ENCODE data around the gene CPB1.

CPB1 gene

DNA sequence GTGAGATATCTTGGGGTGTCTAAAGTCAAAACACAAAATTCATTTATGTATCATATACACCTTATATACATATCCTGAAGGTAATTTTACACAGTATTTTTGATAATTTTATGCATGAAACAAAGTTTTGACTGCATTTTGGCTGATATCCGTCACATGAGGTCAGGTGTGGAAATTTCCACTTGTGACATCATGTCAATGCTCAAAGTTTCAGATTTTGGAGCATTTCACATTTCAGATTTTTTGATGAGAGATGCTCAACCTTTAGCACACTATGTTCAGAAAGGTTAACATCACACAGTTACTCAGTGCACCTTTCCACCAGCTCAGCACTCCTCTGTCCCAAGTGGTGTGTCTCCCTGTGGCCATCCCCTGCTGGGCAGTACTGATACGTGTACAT, 37.7 kb upstream of the CPB1 start:
- Histone ChIP-seq H3K4me1 (ENCODE audit: low read depth, poor library complexity, severe bottlenecking) (no peaks in the 10 kb centered on the region), H3K36me3 (ENCODE audit: insufficient read depth) (no peaks in the 10 kb centered on the region), H3K27me3 (ENCODE audit: insufficient read depth, low read depth) (no peaks in the 10 kb centered on the region), H3K4me2 (no peak overlapping the region), H3K79me2 (ENCODE audit: insufficient read depth, low read depth) (no peaks in the 10 kb centered on the region), H3K4me3 (IDR thresholded peaks at IDR 0.05; ENCODE audit: insufficient read depth, low read depth, low read length) (no peak overlapping the region), H3K9ac (no peak overlapping the region), H4K20me1 (ENCODE audit: insufficient read depth) (no peaks in the 10 kb centered on the region), H3K27ac (no peak overlapping the region), H2AFZ (ENCODE audit: low read depth) (no peak overlapping the region)
- TF ChIP-seq, protein P1, sequence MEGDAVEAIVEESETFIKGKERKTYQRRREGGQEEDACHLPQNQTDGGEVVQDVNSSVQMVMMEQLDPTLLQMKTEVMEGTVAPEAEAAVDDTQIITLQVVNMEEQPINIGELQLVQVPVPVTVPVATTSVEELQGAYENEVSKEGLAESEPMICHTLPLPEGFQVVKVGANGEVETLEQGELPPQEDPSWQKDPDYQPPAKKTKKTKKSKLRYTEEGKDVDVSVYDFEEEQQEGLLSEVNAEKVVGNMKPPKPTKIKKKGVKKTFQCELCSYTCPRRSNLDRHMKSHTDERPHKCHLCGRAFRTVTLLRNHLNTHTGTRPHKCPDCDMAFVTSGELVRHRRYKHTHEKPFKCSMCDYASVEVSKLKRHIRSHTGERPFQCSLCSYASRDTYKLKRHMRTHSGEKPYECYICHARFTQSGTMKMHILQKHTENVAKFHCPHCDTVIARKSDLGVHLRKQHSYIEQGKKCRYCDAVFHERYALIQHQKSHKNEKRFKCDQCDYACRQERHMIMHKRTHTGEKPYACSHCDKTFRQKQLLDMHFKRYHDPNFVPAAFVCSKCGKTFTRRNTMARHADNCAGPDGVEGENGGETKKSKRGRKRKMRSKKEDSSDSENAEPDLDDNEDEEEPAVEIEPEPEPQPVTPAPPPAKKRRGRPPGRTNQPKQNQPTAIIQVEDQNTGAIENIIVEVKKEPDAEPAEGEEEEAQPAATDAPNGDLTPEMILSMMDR (conservative IDR thresholded peaks at IDR 0.05; ENCODE audit: low read depth, low read length), result no peak

DNA sequence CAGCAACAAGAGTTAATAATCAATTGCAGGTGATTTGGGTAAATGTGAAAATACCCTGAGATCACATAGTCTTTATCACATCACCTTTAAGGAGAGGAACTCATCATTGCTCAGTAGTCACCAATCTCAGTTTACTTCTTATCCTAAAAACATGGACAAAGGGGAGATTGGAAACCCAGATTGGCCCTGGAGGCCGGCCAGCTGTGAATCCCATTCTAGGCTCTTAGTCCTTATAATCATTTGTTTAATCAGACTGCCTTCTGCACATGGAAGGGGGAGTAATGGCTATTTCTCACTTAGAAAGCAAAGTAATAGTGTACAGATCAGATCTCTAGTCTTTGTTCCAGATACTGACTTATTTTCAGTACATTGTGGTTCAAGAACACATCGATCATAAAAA, 37.2 kb upstream of the CPB1 start:
- Histone ChIP-seq H3K4me3 (IDR thresholded peaks at IDR 0.05; ENCODE audit: insufficient read depth, low read depth, low read length) (no peak overlapping the region), H2AFZ (ENCODE audit: low read depth) (no peak overlapping the region), H3K9ac (no peak overlapping the region), H3K4me2 (no peak overlapping the region), H3K36me3 (ENCODE audit: insufficient read depth) (no peaks in the 10 kb centered on the region), H3K79me2 (ENCODE audit: insufficient read depth, low read depth) (no peaks in the 10 kb centered on the region), H3K27ac (no peak overlapping the region), H3K4me1 (ENCODE audit: low read depth, poor library complexity, severe bottlenecking) (no peaks in the 10 kb centered on the region), H4K20me1 (ENCODE audit: insufficient read depth) (no peaks in the 10 kb centered on the region), H3K27me3 (ENCODE audit: insufficient read depth, low read depth) (no peaks in the 10 kb centered on the region)
- TF ChIP-seq, protein P1 (conservative IDR thresholded peaks at IDR 0.05; ENCODE audit: low read depth, low read length), result no peak

DNA sequence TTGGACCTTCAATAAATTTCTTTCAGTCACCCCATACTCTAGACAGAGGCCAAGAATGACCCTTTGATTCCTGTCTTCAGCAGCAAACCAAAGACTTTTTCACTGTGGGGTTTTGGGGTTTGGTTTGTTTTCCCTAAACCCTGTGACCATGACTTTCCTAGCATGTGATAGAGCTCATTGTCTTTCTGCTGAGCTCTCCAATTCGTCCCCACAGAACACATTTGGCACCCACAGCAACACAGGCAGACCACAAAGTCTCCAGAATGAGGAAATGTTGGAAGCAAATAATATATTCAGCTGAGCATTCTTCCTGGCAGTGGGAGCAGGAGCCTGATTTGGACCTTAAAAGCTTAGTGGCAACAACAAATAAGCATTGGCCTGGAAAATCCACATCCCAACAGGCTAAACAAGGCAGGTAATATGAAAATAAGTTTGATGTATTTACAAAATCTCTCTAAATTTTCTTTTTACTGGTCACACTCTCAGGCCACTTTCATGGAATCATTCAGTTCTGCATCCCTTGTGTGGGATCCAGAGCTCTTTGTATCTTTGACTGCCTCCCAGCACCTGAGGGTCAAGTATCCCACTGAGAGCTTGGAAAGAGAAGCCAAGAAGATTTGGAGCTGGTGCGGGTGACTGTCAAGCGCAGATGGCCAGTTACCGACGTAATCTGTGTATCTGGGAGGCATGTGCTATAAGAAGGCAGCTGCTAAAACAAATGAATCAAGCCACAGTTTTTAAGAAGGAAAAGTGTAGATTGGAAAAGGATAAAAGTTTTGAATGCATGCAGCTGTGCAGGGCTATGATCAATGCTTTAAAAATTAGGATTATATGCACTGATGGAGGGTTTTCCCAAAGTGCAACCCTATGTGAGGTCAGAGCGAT, 36.5 kb upstream of the CPB1 start:
- Histone ChIP-seq H4K20me1 (ENCODE audit: insufficient read depth) (no peaks in the 10 kb centered on the region), H3K9ac (no peak overlapping the region), H3K79me2 (ENCODE audit: insufficient read depth, low read depth) (no peaks in the 10 kb centered on the region), H3K27ac (no peak overlapping the region), H3K27me3 (ENCODE audit: insufficient read depth, low read depth) (no peaks in the 10 kb centered on the region), H3K4me2 (no peak overlapping the region), H3K4me3 (IDR thresholded peaks at IDR 0.05; ENCODE audit: insufficient read depth, low read depth, low read length) (no peak overlapping the region), H2AFZ (ENCODE audit: low read depth) (no peak overlapping the region), H3K36me3 (ENCODE audit: insufficient read depth) (no peaks in the 10 kb centered on the region), H3K4me1 (ENCODE audit: low read depth, poor library complexity, severe bottlenecking) (no peaks in the 10 kb centered on the region)
- TF ChIP-seq, protein P1 (conservative IDR thresholded peaks at IDR 0.05; ENCODE audit: low read depth, low read length), result no peak

DNA sequence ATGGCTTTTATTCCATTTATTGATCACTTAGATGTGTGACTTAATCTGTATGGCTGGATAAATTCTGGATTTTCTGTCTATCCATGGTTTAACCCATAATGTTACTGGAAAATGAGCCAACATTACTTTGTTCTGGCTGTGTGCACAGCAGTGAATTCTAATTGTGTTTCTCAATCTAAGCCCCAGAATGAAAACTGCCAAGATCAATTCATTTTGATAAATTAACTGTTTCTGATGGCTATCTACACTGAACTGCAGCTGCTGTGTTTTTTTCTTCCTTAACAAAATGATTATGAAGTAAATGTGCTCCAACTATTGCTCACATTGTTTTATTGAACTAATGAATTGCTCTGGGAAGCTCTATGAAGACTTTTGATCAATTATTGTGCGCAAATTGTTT, 35.7 kb upstream of the CPB1 start:
- no peaks in the 10 kb centered on the region for H3K36me3 ChIP-seq (ENCODE audit: insufficient read depth)
- H4K20me1 ChIP-seq (ENCODE audit: insufficient read depth), result no peaks in the 10 kb centered on the region
- no peaks in the 10 kb centered on the region for H3K27me3 ChIP-seq (ENCODE audit: insufficient read depth, low read depth)
- no peaks in the 10 kb centered on the region for H3K79me2 ChIP-seq (ENCODE audit: insufficient read depth, low read depth)
- H2AFZ ChIP-seq (ENCODE audit: low read depth), result no peak overlapping the region
- H3K9ac ChIP-seq, result no peak overlapping the region
- no peak overlapping the region for H3K27ac ChIP-seq
- no peaks in the 10 kb centered on the region for H3K4me1 ChIP-seq (ENCODE audit: low read depth, poor library complexity, severe bottlenecking)
- no peak overlapping the region for H3K4me2 ChIP-seq
- no peak overlapping the region for H3K4me3 ChIP-seq (IDR thresholded peaks at IDR 0.05; ENCODE audit: insufficient read depth, low read depth, low read length)
- TF ChIP-seq, protein P1 (conservative IDR thresholded peaks at IDR 0.05; ENCODE audit: low read depth, low read length), result no peak
